Natural killer cell (primary cell): ENCODE results near the gene APCDD1L. TPM values are rescaled to one million over a fixed set of nuclear protein-coding genes. Genes with fewer than 3 reads are reported as not detected.
"Not testable (repeated sequence)": the region's sequence is repeated elsewhere in the genome, so short reads cannot be mapped to it uniquely, and the experiment has no call there.

Experiments used
- ATAC-seq, 3 donors: fragments of 150-1000 bp in 2 of 3; fragments of 200-7000 bp in 1 of 3; cut with Tn5 transposase; 1 replicate in 1 of 3; 2 replicates in 2 of 3; pipeline ENCODE4 v1.10.0; 2021; ENCODE audit warnings: mild to moderate bottlenecking in 2 of 3, moderate library complexity in 2 of 3
- DNase-seq, 2 donors: peaks; one replicate each; pipeline versions ENCODE4 v3.0.0 to v3.0.0-alpha.2; 2013 to 2021; ENCODE audit warnings: mixed read lengths in 1 of 2
- H3K27ac ChIP-seq: one replicate; pipeline ENCODE4 v1.5.1; 2013; ENCODE audit warnings: mild to moderate bottlenecking, low read length
- H3K27me3 ChIP-seq: one replicate; pipeline ENCODE4 v1.6.1; 2013; ENCODE audit warnings: low read length; ENCODE audit not compliant: control insufficient read depth, insufficient read depth
- H3K36me3 ChIP-seq: one replicate; pipeline ENCODE4 v1.6.1; 2013; ENCODE audit warnings: low read length; ENCODE audit not compliant: control insufficient read depth, insufficient read depth
- H3K4me1 ChIP-seq: one replicate; pipeline ENCODE4 v1.6.1; 2013; ENCODE audit warnings: low read length; ENCODE audit not compliant: control insufficient read depth, insufficient read depth
- H3K4me3 ChIP-seq: one replicate; pipeline ENCODE4 v1.5.1; 2013; ENCODE audit warnings: low read length
- H3K9me3 ChIP-seq: one replicate; pipeline ENCODE4 v1.6.1; 2013; ENCODE audit warnings: low read length; ENCODE audit not compliant: control insufficient read depth, insufficient read depth
- H3K27ac Mint-ChIP-seq, 2 donors: one replicate each; pipeline ENCODE4 v1.8.0; 2022; ENCODE audit warnings: mild to moderate bottlenecking in 2 of 2, mixed read lengths in 2 of 2, moderate library complexity in 1 of 2
- H3K27me3 Mint-ChIP-seq, 2 donors: one replicate each; pipeline ENCODE4 v1.8.0; 2022; ENCODE audit warnings: low read depth in 2 of 2, mixed read lengths in 2 of 2
- H3K36me3 Mint-ChIP-seq: one replicate; pipeline ENCODE4 v1.8.0; 2022; ENCODE audit warnings: mixed read lengths
- H3K4me1 Mint-ChIP-seq, 2 donors: one replicate each; pipeline ENCODE4 v1.8.0; 2022; ENCODE audit warnings: mixed read lengths in 2 of 2
- H3K4me3 Mint-ChIP-seq: one replicate; pipeline ENCODE4 v1.8.0; 2022; ENCODE audit warnings: mild to moderate bottlenecking, moderate library complexity, mixed read lengths
- H3K9me3 Mint-ChIP-seq, 2 donors: one replicate each; pipeline ENCODE4 v1.8.0; 2022; ENCODE audit warnings: mixed read lengths in 2 of 2
- CTCF ChIP-seq: fragments of 200-600 bp; IDR thresholded peaks from one replicate; pipeline ENCODE4 v1.8.0; 2022; ENCODE audit warnings: antibody characterized with exemption
- WGBS: methylation state at CpG from one replicate; pipeline ENCODE4 v1.1.7; 2013; ENCODE audit warnings: missing lambda C conversion rate; ENCODE audit not compliant: insufficient coverage; 5-methylcytosine and 5-hydroxymethylcytosine counted together
- intact Hi-C: fragments of 100-400 bp; cut with micrococcal nuclease; formaldehyde crosslinking; loops from one replicate; pipeline ENCODE4 v1.14.2; 2022
- total RNA-seq, 4 donors: library from RNA; stranded (reverse); fragments of 120-200 nt in 1 of 4; gene quantifications; one replicate each; pipeline versions ENCODE4 v1.2.3 to v1.2.4, GENCODE V29; 2013 to 2022

Gene APCDD1L
- total RNA-seq, 3 donors from 2014 or later (not counting 1 experiment from before 2014, with no cell fraction given), result not detected

- Mint-ChIP-seq H3K4me1 (peaks cover 22 to 39% of the 10 kb centered on the region in 2 donors), H3K4me3 (peak overlapping the region; percentile 45)
Observed at GRCh38 chr20:58416057-58416456, 99.1 kb downstream of the APCDD1L start.

GRCh38 chr20:58414786-58415185, 100.4 kb downstream of the APCDD1L start:
- ATAC-seq, DNase-seq, H3K9me3 ChIP-seq, H3K27ac ChIP-seq, intact Hi-C loops, H3K4me1 ChIP-seq, H3K36me3 ChIP-seq, H3K4me3 ChIP-seq, H3K4me3 Mint-ChIP-seq, H3K27me3 Mint-ChIP-seq, H3K27me3 ChIP-seq, H3K9me3 Mint-ChIP-seq, H3K36me3 Mint-ChIP-seq: not testable (repeated sequence)
- 95% methylated on average over 20 of the region's 26 CpGs for WGBS
- H3K27ac Mint-ChIP-seq, result peak overlapping the region in 1 of 2 donors; percentile 68
- peaks cover 29 to 38% of the 10 kb centered on the region in 2 donors for H3K4me1 Mint-ChIP-seq

More at GRCh38 chr20:58416057-58416456, 99.1 kb downstream of the APCDD1L start:
- Mint-ChIP-seq H3K27ac (peak overlapping the region; percentile 64 to 81), H3K36me3 (no peaks in the 10 kb centered on the region), H3K27me3 (no peaks in the 10 kb centered on the region), H3K9me3 (no peaks in the 10 kb centered on the region)
- Histone ChIP-seq H3K27ac (no peak overlapping the region), H3K9me3 (no peaks in the 10 kb centered on the region), H3K36me3 (peaks cover 11% of the 10 kb centered on the region), H3K4me1 (no peaks in the 10 kb centered on the region), H3K4me3 (no peak overlapping the region), H3K27me3 (no peaks in the 10 kb centered on the region)
- DNase-seq (no peak), ATAC-seq (no peak)
- intact Hi-C loops, result no loop called here
- TF ChIP-seq CTCF, result no peak
- WGBS, result 63% methylated on average over 1 of the region's 1 CpG

- H3K4me1 ChIP-seq, DNase-seq, H3K9me3 Mint-ChIP-seq, H3K36me3 Mint-ChIP-seq, H3K27ac ChIP-seq, H3K4me3 Mint-ChIP-seq, H3K27me3 ChIP-seq, H3K9me3 ChIP-seq, H3K27ac Mint-ChIP-seq, H3K36me3 ChIP-seq, H3K4me3 ChIP-seq, intact Hi-C loops, H3K27me3 Mint-ChIP-seq, ATAC-seq: not testable (repeated sequence)
- WGBS, result 97% methylated on average over 20 of the region's 35 CpGs
- H3K4me1 Mint-ChIP-seq, result peaks cover 35 to 44% of the 10 kb centered on the region in 2 donors
Observed at GRCh38 chr20:58414216-58414615, 101.0 kb downstream of the APCDD1L start.

Other genes starting within 250 kb of the APCDD1L start
- 10 to 100 TPM; 19.6 to 29.8 (median 28.6) TPM for gene RAB22A, start 205.7 kb downstream of the APCDD1L start, total RNA-seq
- gene VAPB, start 126.2 kb downstream of the APCDD1L start, total RNA-seq, result 10 to 100 TPM; 20.3 to 23.1 (median 21.3) TPM
- gene STX16, start 135.9 kb upstream of the APCDD1L start, total RNA-seq, result 100 to 1,000 TPM; 136 to 146 (median 143) TPM
- gene NPEPL1, start 177.4 kb upstream of the APCDD1L start, total RNA-seq, result 10 to 100 TPM; 66.0 to 83.7 (median 68.4) TPM